Retina (tissue), 1 donor: ENCODE measurements around the gene CTCFL.

Experiments
- DNase-seq: peaks from one replicate; pipeline ENCODE4 v3.0.0-alpha.2; 2016

Gene CTCFL

DNA sequence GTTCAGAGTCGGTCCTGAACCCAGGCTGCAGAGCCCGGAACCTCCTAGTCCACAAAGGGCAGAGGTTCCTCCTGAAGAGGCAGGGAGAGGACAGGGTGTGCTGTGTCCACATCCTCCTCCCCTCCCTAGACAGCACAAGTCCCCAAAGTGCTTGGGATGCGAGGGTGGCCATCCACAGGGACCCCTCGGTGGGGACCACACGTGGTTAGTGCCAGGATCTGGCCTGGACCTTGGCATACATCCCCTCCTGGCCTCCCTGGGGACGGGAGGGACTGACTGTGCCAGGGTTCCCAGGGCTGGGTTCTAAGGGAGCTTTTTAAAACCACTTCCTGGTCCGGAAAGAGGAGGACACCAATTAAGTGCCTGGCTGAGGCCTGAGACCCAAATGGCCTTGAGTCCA, 63.2 kb downstream of the CTCFL start:
- no peak for DNase-seq

- DNase-seq = no peak
Observed at GRCh38 chr20:57460781-57461465, 64.0 kb downstream of the CTCFL start.

GRCh38 chr20:57459897-57460296, 65.0 kb downstream of the CTCFL start:
- DNase-seq = no peak

DNA sequence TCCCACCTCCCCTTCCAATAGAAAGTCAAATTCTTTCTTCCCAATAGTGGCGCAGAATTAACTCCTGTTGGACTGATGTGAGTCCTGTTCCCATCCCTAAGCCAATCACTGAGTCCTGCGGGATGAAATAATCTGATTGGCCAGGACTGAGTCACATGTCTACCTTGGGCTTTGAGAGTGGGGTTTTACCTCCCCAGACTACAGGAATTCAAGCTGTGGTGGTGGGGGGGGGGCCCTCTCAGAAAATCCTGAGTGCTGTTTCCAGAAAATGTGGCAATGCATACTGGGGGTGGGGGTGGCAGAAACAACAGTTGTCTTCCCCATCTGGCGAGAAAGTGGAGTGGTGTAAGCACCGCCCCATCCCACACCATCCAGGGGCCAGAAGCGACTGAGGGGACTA, 65.7 kb downstream of the CTCFL start:
- no peak for DNase-seq

- no peak for DNase-seq
Observed at GRCh38 chr20:57458400-57459160, 66.4 kb downstream of the CTCFL start.

GRCh38 chr20:57457243-57458095, 67.5 kb downstream of the CTCFL start:
- DNase-seq = no peak

GRCh38 chr20:57456116-57456515, 68.8 kb downstream of the CTCFL start:
- no peak for DNase-seq

DNA sequence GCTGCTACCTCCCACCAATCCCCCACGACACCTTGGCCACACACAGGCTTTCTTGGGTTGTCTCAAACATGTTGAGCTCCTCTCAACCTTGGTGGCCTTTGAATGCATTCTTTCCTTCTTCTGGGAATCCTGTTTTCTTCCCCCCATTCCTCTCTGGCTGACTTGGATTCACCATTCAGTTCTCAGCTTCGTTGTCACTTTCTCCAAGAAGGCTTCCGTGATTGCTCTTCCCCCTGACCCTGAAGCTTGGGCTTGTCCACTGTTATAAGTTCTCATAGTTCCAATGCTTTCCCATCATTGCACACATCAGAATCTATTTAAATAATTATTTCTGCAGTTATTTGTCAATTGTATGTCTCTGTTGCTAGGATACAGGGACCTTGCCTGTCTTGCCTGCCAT, 69.6 kb downstream of the CTCFL start:
- no peak for DNase-seq

DNA sequence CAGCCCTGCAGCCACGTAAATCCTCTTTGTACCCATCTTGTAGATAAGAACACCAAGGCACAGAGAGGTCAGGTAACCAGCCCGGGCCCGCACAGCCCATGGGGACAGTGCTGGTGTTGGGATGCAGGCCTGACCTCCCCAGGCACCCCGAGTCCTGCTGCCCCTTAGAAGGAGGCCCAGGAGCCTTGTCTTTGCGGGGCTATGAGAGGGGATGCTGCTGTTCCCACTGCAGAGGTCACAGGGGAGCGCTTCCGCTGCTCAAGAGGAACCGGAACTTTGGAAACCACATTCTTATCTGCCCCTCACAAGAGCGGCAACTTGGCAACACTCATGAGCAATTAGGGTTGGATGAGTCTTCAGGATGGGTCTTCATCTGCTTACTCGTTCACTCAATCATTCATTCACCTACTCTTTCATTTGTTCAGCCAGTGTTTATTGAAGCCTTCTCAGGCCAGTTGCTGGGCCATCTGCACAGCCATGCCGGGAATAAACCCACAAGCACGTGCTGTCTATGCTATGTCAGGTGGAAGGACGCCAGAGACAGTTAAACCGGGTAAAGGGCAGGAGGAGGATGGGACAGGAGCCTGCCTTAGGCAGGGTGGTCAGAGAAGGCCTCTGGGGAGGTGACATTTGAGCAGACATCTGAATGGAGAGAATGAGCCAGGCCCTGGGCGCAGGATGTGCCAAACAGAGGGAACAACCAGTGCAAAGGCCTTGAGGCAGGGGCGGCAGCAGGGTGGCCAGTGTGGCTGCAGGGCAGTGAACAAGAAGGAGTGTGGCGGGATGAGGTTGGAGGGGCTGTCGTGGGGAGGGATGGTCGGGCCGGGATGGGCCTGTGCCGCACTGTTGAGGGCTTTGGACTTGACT, 72.9 kb downstream of the CTCFL start:
- DNase-seq = no peak

DNA sequence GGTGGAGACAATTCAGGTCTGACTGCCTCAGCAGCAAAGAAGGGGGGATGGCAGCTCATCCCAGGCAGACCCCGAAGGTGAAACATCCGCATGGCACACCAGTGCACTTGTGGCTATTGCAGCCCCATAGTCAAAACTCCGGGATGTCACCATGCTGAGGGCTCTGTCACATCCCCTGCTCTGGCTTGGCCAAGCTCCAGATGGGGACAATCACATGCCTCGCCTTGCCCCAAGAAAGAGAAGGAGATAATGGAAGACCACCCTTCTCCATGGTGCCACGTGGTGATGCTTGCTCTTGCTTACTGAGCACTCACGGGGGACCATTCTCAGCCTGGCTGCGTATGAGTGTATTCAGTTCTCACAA, 73.5 kb downstream of the CTCFL start:
- DNase-seq = no peak

- DNase-seq = no peak
Observed at GRCh38 chr20:57450931-57451330, 74.0 kb downstream of the CTCFL start.

DNA sequence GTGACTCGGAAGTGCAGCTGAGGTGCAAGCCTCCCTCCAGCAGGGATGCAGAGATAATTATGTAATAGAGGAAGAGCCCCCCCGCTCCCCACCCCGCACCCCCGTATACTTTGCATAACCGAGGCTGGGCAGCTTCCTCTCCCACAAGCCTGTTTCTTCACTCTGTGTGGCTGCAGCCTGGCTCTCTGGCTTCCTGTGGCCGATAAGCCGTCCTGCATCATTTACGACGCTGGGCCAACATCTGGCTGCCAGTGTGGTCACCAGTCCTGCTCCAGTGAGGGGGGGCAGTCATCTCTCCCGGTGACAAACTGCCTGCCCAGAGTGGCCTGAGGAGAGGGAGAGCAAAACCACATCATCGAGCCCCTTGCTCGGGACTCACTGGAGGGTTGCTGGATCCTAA, 74.5 kb downstream of the CTCFL start:
- DNase-seq = no peak

DNA sequence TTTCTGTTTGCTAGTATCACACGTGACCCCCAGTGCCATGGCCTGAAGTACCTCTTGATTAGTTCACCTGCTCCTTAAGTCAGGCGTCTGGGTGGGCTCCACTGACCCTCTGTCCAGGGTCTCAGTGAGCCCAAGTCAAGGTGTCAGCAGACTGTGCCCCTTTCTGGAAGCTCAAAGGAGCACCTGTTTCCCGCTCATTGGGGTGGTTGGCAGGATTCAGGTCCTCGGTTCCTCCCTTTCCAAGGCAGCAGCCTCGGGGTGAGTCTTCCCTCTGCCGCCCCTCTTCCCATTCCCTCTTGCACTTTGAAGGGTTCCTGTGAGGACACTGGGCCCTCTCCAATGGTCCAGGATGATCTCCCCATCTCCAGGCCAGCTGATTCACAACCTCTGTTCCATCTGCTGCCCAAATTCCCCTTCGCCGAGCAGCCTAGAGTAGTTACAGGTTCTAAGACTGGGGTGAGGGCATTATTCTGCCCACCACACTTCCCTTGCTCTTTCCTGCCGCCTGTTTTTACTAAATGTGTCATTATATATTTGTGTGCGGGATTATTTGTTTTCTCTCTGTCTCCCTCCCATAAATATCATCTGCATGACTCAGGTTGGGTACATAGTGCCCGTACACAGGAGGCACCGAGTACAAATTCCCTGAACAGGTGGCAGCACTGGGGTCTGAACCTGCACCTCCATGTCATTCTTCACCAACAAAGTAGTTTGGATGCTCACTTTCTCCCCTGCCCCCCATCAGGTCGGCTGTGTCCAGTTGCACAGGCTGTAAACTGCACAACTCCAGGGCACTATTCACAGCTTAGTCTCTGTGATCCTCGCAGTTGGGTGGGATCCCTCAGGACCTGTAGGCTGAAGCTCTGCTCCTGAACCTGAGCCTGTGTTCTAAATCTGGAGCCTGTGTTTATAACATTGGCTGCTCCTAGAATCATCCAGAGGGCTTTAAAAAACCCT, 75.3 kb downstream of the CTCFL start:
- DNase-seq = no peak

DNA sequence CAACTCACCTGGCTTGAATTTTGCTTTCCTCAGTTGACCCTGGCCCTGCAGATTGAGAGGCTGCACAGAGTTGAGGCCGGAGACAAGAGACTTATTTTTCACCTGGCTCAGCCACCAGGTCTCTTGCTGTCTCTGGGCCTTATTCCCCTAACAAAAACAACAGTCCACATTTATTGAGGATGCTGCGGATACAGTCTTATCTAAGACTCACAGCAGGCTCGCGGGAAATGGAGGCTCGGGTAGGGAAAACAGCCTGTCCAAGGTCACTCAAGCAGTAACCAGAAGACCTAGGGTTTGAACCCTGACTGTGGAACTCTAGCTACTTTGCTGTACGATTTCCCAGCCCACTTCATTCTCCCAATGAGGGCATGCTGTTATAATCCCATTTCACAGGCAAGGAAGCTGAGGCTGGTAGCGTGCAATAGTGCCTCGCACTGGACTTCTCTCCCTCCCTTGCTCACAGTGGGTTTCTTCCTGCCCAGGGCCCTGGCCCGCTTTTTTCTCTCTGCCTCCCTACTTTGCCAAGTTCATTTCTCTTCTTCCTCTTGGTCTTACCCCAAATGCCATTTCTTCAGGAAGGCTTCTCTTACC, 76.1 kb downstream of the CTCFL start:
- DNase-seq = no peak
